ENCODE measurements around the gene CHCHD3.

CHCHD3 gene

GRCh38 chr7:132871419-132871818 lies 210.5 kb downstream of the CHCHD3 start:
- no peak for TF ChIP-seq TAF1 (IDR thresholded peaks at IDR 0.05; ENCODE audit: borderline replicate concordance, insufficient read depth, low read length)
- TF ChIP-seq FOXP2 (optimal IDR thresholded peaks at IDR 0.05; ENCODE audit: borderline replicate concordance, extremely low read depth, extremely low read length, insufficient read depth) = no peak
- no peak for TF ChIP-seq SIN3A (IDR thresholded peaks at IDR 0.05; ENCODE audit: borderline replicate concordance, insufficient read depth, low read length)
- no peak for TF ChIP-seq REST (IDR thresholded peaks at IDR 0.05; ENCODE audit: insufficient read depth in 1 of 2, low read depth in 2 of 2, low read length in 2 of 2)
- TF ChIP-seq POLR2AphosphoS5 (IDR thresholded peaks at IDR 0.05; ENCODE audit: low read depth, low read length) = no peak

GRCh38 chr7:132869166-132869861 lies 212.6 kb downstream of the CHCHD3 start:
- TF ChIP-seq REST (IDR thresholded peaks at IDR 0.05; ENCODE audit: insufficient read depth in 1 of 2, low read depth in 2 of 2, low read length in 2 of 2) (no peak), FOXP2 (optimal IDR thresholded peaks at IDR 0.05; ENCODE audit: borderline replicate concordance, extremely low read depth, extremely low read length, insufficient read depth) (no peak), POLR2AphosphoS5 (IDR thresholded peaks at IDR 0.05; ENCODE audit: low read depth, low read length) (no peak), TAF1 (IDR thresholded peaks at IDR 0.05; ENCODE audit: borderline replicate concordance, insufficient read depth, low read length) (no peak), SIN3A (IDR thresholded peaks at IDR 0.05; ENCODE audit: borderline replicate concordance, insufficient read depth, low read length) (no peak)

- TF ChIP-seq FOXP2 (optimal IDR thresholded peaks at IDR 0.05; ENCODE audit: borderline replicate concordance, extremely low read depth, extremely low read length, insufficient read depth) = no peak
- TF ChIP-seq REST (IDR thresholded peaks at IDR 0.05; ENCODE audit: insufficient read depth in 1 of 2, low read depth in 2 of 2, low read length in 2 of 2) = no peak
- TF ChIP-seq TAF1 (IDR thresholded peaks at IDR 0.05; ENCODE audit: borderline replicate concordance, insufficient read depth, low read length) = no peak
These were observed 215.3 kb downstream of the CHCHD3 start for GRCh38 chr7:132866551-132866950.

GRCh38 chr7:132866144-132866531 lies 215.8 kb downstream of the CHCHD3 start:
- no peak for TF ChIP-seq FOXP2 (optimal IDR thresholded peaks at IDR 0.05; ENCODE audit: borderline replicate concordance, extremely low read depth, extremely low read length, insufficient read depth)
- TF ChIP-seq TAF1 (IDR thresholded peaks at IDR 0.05; ENCODE audit: borderline replicate concordance, insufficient read depth, low read length) = no peak
- TF ChIP-seq SIN3A (IDR thresholded peaks at IDR 0.05; ENCODE audit: borderline replicate concordance, insufficient read depth, low read length) = no peak
- TF ChIP-seq POLR2AphosphoS5 (IDR thresholded peaks at IDR 0.05; ENCODE audit: low read depth, low read length) = no peak
- TF ChIP-seq REST (IDR thresholded peaks at IDR 0.05; ENCODE audit: insufficient read depth in 1 of 2, low read depth in 2 of 2, low read length in 2 of 2) = no peak
